Measurements from ENCODE around the gene KLHDC10. TPM values are rescaled to one million over a fixed set of nuclear protein-coding genes. Genes with fewer than 3 reads are reported as not detected.

The KLHDC10 gene
- total and polyA plus RNA-seq, 2 donors (not counting 3 experiments of a cell fraction or from before 2014, with no cell fraction given): 14.9 to 31.3 TPM

- DNase-seq (ENCODE audit: low read depth, low spot score): peak; percentile 48
Measured at GRCh38 chr7:130141161-130141883, 71.0 kb downstream of the KLHDC10 start.

DNA sequence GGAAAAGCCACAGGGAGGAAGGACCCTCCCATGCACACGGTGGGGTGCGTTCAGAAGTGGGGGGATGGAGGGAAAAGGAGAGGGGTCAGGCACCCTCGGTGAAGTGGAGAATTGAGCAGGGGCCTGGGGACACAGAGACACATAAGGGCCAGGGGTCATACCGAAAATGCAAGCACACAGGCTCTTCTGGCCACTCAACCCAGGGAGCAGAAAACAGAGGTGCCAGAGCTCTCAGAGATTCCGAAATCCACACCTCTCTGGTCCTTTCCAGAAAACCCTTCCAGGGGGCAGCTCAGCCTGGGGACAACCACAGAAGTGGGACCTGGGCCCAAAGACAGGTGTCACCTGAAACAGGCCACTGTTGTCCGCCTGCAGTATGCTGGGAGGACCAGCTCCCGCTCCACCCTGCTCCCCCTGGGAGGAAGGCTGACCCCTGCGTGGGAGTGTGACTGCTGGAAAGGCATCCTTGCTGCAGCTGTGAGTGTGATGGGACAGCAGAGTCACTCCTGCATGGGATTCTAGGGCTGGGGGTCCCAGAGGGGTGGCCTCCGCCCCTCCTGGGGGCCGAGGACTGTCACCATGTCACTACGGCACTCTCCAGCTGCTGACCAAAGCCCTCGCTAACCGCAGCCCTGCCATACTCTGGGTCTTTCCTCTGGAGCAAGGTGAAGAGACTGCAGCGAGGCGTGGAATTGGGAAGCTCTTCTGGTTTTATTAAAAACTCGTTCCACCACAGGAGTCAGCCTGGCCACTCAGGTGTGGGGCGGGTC, 71.7 kb downstream of the KLHDC10 start:
- no peak overlapping the region for H3K27ac ChIP-seq (ENCODE audit: insufficient read depth, low read depth, low read length)
- no peak for TF ChIP-seq GATA2 (IDR thresholded peaks at IDR 0.05; ENCODE audit: insufficient read depth, insufficient read length, low read depth, low read length)
- TF ChIP-seq JUN (IDR thresholded peaks at IDR 0.05; ENCODE audit: borderline replicate concordance, insufficient read depth, insufficient read length, low read depth): no peak
- TF ChIP-seq FOS (IDR thresholded peaks at IDR 0.05; ENCODE audit: borderline replicate concordance, insufficient read depth, low read length): no peak
- no peak for TF ChIP-seq MYC (IDR thresholded peaks at IDR 0.05; ENCODE audit: low read depth, low read length)
- no peak for TF ChIP-seq CTCF (IDR thresholded peaks at IDR 0.05; ENCODE audit: extremely low read depth in 1 of 2, insufficient read depth in 1 of 2, low read depth in 1 of 2, low read length in 2 of 2)
- TF ChIP-seq EZH2 (IDR thresholded peaks at IDR 0.05; ENCODE audit: borderline replicate concordance, low read depth, low read length, severe bottlenecking): no peak
- TF ChIP-seq, protein P1, sequence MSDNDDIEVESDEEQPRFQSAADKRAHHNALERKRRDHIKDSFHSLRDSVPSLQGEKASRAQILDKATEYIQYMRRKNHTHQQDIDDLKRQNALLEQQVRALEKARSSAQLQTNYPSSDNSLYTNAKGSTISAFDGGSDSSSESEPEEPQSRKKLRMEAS (IDR thresholded peaks at IDR 0.05; ENCODE audit: insufficient read depth, insufficient read length): no peak
- no peak for TF ChIP-seq POLR2AphosphoS5 (IDR thresholded peaks at IDR 0.05; ENCODE audit: insufficient read depth, low read depth, low read length)
- no peak for TF ChIP-seq POLR2A (IDR thresholded peaks at IDR 0.05; ENCODE audit: low read depth, low read length)
- H3K36me3 ChIP-seq (ENCODE audit: control insufficient read depth in 2 of 2, extremely low read depth in 1 of 2, insufficient read depth in 2 of 2, low read length in 2 of 2): no peaks in the 10 kb centered on the region
- peak overlapping the region; percentile 74 for H3K9ac ChIP-seq (replicated peaks; ENCODE audit: extremely low read depth, insufficient read depth, low read length)
- H4K20me1 ChIP-seq (replicated peaks; ENCODE audit: control insufficient read depth, extremely low read depth, insufficient read depth, low read length): no peaks in the 10 kb centered on the region
- DNase-seq (ENCODE audit: low read depth, low spot score): no peak
- POLR2A ChIA-PET: no interaction called here
- no peaks in the 10 kb centered on the region for H3K79me2 ChIP-seq (ENCODE audit: control insufficient read depth, insufficient read depth, low read length)
- H3K9me3 ChIP-seq (replicated peaks; ENCODE audit: control insufficient read depth, insufficient read depth, low read length): no peaks in the 10 kb centered on the region
- no peak overlapping the region for H3K4me3 ChIP-seq (replicated peaks in 1 of 3; ENCODE audit: insufficient read depth in 1 of 3, low read depth in 1 of 3, low read length in 3 of 3)
- no peak for FAIRE-seq
- dilution Hi-C loops (cut with MboI; ENCODE audit: extremely low pct_ligation_motif_present, low sequenced_read_pairs) (no loop called here), intact Hi-C loops (cut with micrococcal nuclease) (loop anchor here (5.0 kb wide), 1 partner anchor 1315 kb away; no protein-coding TSS in a partner anchor)
- H2AFZ ChIP-seq (ENCODE audit: low read depth, low read length): peak overlapping the region; percentile 92
- peak overlapping the region; percentile 54 for H3K4me2 ChIP-seq (ENCODE audit: insufficient read depth, low read length)
- H3K27me3 ChIP-seq (ENCODE audit: control insufficient read depth in 2 of 2, insufficient read depth in 2 of 2, low read length in 2 of 2): no peaks in the 10 kb centered on the region
- BruUV-seq (replicated peaks): no TSS peak
- CTCF ChIA-PET: interaction anchor here (0.9 to 1.2 kb wide), 3 partner anchors 14 to 70 kb away, joined by 3 to 4 read pairs (median 3); no protein-coding TSS in a partner anchor
- peaks cover 3% of the 10 kb centered on the region for H3K4me1 ChIP-seq (ENCODE audit: control insufficient read depth, extremely low read depth, insufficient read depth, low read length)
- no peaks in the 10 kb centered on the region for H3K9me1 ChIP-seq (replicated peaks; ENCODE audit: control insufficient read depth, extremely low read depth, insufficient read depth, low read length)

More at GRCh38 chr7:130141161-130141883, 71.0 kb downstream of the KLHDC10 start:
- peaks cover 3% of the 10 kb centered on the region for H3K4me1 ChIP-seq (ENCODE audit: control insufficient read depth, extremely low read depth, insufficient read depth, low read length)
- POLR2A ChIA-PET: no interaction called here
- H3K9ac ChIP-seq (replicated peaks; ENCODE audit: extremely low read depth, insufficient read depth, low read length): peak overlapping the region; percentile 74
- dilution Hi-C loops (cut with MboI; ENCODE audit: extremely low pct_ligation_motif_present, low sequenced_read_pairs) (no loop called here), intact Hi-C loops (cut with micrococcal nuclease) (loop anchor here (5.0 kb wide), 1 partner anchor 1314 kb away; no protein-coding TSS in a partner anchor)
- no peaks in the 10 kb centered on the region for H3K9me1 ChIP-seq (replicated peaks; ENCODE audit: control insufficient read depth, extremely low read depth, insufficient read depth, low read length)
- peak overlapping the region; percentile 92 for H2AFZ ChIP-seq (ENCODE audit: low read depth, low read length)
- peak; percentile 43 for TF ChIP-seq POLR2A (IDR thresholded peaks at IDR 0.05; ENCODE audit: low read depth, low read length)
- TF ChIP-seq JUN (IDR thresholded peaks at IDR 0.05; ENCODE audit: borderline replicate concordance, insufficient read depth, insufficient read length, low read depth): no peak
- no peaks in the 10 kb centered on the region for H3K27me3 ChIP-seq (ENCODE audit: control insufficient read depth in 2 of 2, insufficient read depth in 2 of 2, low read length in 2 of 2)
- peak overlapping the region; percentile 5 for H3K27ac ChIP-seq (ENCODE audit: insufficient read depth, low read depth, low read length)
- H3K4me3 ChIP-seq (replicated peaks in 1 of 3; ENCODE audit: insufficient read depth in 1 of 3, low read depth in 1 of 3, low read length in 3 of 3): peak overlapping the region; percentile 12 to 47 (median 45)
- H3K4me2 ChIP-seq (ENCODE audit: insufficient read depth, low read length): peak overlapping the region; percentile 54
- H3K9me3 ChIP-seq (replicated peaks; ENCODE audit: control insufficient read depth, insufficient read depth, low read length): no peaks in the 10 kb centered on the region
- H3K36me3 ChIP-seq (ENCODE audit: control insufficient read depth in 2 of 2, extremely low read depth in 1 of 2, insufficient read depth in 2 of 2, low read length in 2 of 2): no peaks in the 10 kb centered on the region
- no peaks in the 10 kb centered on the region for H3K79me2 ChIP-seq (ENCODE audit: control insufficient read depth, insufficient read depth, low read length)
- peak; percentile 81 for FAIRE-seq
- no peaks in the 10 kb centered on the region for H4K20me1 ChIP-seq (replicated peaks; ENCODE audit: control insufficient read depth, extremely low read depth, insufficient read depth, low read length)
- BruUV-seq (replicated peaks): TSS peak; percentile 40
- CTCF ChIA-PET: interaction anchor here (1.1 kb wide), 1 partner anchor 57 kb away, joined by 3 read pairs; no protein-coding TSS in a partner anchor

Measured in endothelial cell of umbilical vein (primary cell).